Loucy (cell line): ENCODE results near the gene PRKAG3.

Experiments
- CTCF ChIP-seq: fragments of 200-600 bp; sonication (generic); conservative IDR thresholded peaks from 2 replicates; pipeline ENCODE4 v1.5.1; 2014; ENCODE audit warnings: mild to moderate bottlenecking, antibody characterized with exemption, low read length
- EZH2phosphoT487 ChIP-seq: fragments of 200-600 bp; IDR thresholded peaks from 2 replicates; pipeline ENCODE4 v1.6.1; 2018; ENCODE audit warnings: antibody characterized with exemption, mild to moderate bottlenecking, moderate library complexity, borderline replicate concordance

GRCh38 chr2:218822622-218823021 is 9.0 kb downstream of the PRKAG3 start:
- TF ChIP-seq EZH2phosphoT487 (no peak), CTCF (no peak)
